Chondrocyte (in vitro differentiated cells): ENCODE data around the gene RNF183. TPM values are rescaled to one million over a fixed set of nuclear protein-coding genes. Genes with fewer than 3 reads are reported as not detected.

ENCODE experiments used
- DNase-seq: peaks from one replicate; pipeline ENCODE4 v3.0.0; 2021; ENCODE audit warnings: mixed read lengths, low spot score
- H3K27ac Mint-ChIP-seq: one replicate; pipeline ENCODE4 v1.8.0; 2021; ENCODE audit warnings: mild to moderate bottlenecking, moderate library complexity, mixed read lengths; ENCODE audit not compliant: unreplicated experiment
- H3K27me3 Mint-ChIP-seq: 2 replicates; pipeline ENCODE4 v1.8.0; 2021; ENCODE audit warnings: low read depth, mixed read lengths
- H3K36me3 Mint-ChIP-seq: 2 replicates; pipeline ENCODE4 v1.8.0; 2021; ENCODE audit warnings: low read depth, mixed read lengths
- H3K4me1 Mint-ChIP-seq: 2 replicates; pipeline ENCODE4 v1.8.0; 2021; ENCODE audit warnings: low read depth, mild to moderate bottlenecking, mixed read lengths
- H3K4me3 Mint-ChIP-seq: one replicate; pipeline ENCODE4 v1.8.0; 2021; ENCODE audit warnings: mild to moderate bottlenecking, moderate library complexity, mixed read lengths; ENCODE audit not compliant: unreplicated experiment
- H3K9me3 Mint-ChIP-seq: 2 replicates; pipeline ENCODE4 v1.8.0; 2021; ENCODE audit warnings: low read depth, mixed read lengths
- CTCF ChIP-seq: fragments of 200-600 bp; sonication (generic); IDR thresholded peaks from 2 replicates; pipeline ENCODE4 v1.5.0; 2021; ENCODE audit warnings: antibody characterized with exemption, mild to moderate bottlenecking, moderate library complexity
- long read RNA-seq: library from polyadenylated mRNA; stranded (forward); transcript quantifications from one replicate; pipeline ENCODE4 v2.0.0, GENCODE V29; 2021
- total RNA-seq: library from RNA; stranded (reverse); gene quantifications from 3 replicates; pipeline ENCODE4 v1.2.1, GENCODE V29; 2021

The RNF183 gene
- total RNA-seq: not detected in 3 replicates
- long read RNA-seq: 0 reads

GRCh38 chr9:113302792-113303418 lies at the start of gene RNF183:
Gene RNF183, minus strand, starts transcription at chr9:113303376. Its CDS starts 5,192 bp downstream, at chr9:113298184.
- no peak for DNase-seq
- no peaks in the 10 kb centered on the region for H3K36me3 Mint-ChIP-seq
- H3K27me3 Mint-ChIP-seq: peaks cover 12% of the 10 kb centered on the region
- no peak within 1 kb of the TSS for H3K4me3 Mint-ChIP-seq
- H3K27ac Mint-ChIP-seq: no peak within 1 kb of the TSS
- H3K4me1 Mint-ChIP-seq: no peaks in the 10 kb centered on the region
- no peak for TF ChIP-seq CTCF
- no peaks in the 10 kb centered on the region for H3K9me3 Mint-ChIP-seq

- H3K27me3 Mint-ChIP-seq: peaks cover 62% of the 10 kb centered on the region
- H3K27ac Mint-ChIP-seq: peak overlapping the region; percentile 22
- no peaks in the 10 kb centered on the region for H3K9me3 Mint-ChIP-seq
- H3K4me3 Mint-ChIP-seq: no peak overlapping the region
- H3K4me1 Mint-ChIP-seq: peaks cover 6% of the 10 kb centered on the region
- peaks cover 2% of the 10 kb centered on the region for H3K36me3 Mint-ChIP-seq
- TF ChIP-seq CTCF: no peak
- no peak for DNase-seq
Observed at GRCh38 chr9:113352411-113352810, 49.2 kb upstream of the RNF183 start.

- Mint-ChIP-seq H3K4me1 (peaks cover 6% of the 10 kb centered on the region), H3K27me3 (peaks cover 61% of the 10 kb centered on the region), H3K27ac (no peak overlapping the region), H3K36me3 (peaks cover 2% of the 10 kb centered on the region), H3K9me3 (no peaks in the 10 kb centered on the region), H3K4me3 (no peak overlapping the region)
- TF ChIP-seq CTCF: no peak
- no peak for DNase-seq
Observed at GRCh38 chr9:113352006-113352405, 48.8 kb upstream of the RNF183 start.

GRCh38 chr9:113350937-113351336 lies 47.8 kb upstream of the RNF183 start:
- Mint-ChIP-seq H3K9me3 (no peaks in the 10 kb centered on the region), H3K36me3 (peaks cover 2% of the 10 kb centered on the region), H3K4me1 (peaks cover 6% of the 10 kb centered on the region), H3K4me3 (no peak overlapping the region), H3K27me3 (peaks cover 50% of the 10 kb centered on the region), H3K27ac (no peak overlapping the region)
- DNase-seq: no peak
- no peak for TF ChIP-seq CTCF

- Mint-ChIP-seq H3K4me3 (peak overlapping the region; percentile 61), H3K27ac (no peak overlapping the region), H3K36me3 (peaks cover 2% of the 10 kb centered on the region), H3K4me1 (peaks cover 6% of the 10 kb centered on the region), H3K27me3 (peaks cover 49% of the 10 kb centered on the region), H3K9me3 (no peaks in the 10 kb centered on the region)
- DNase-seq: no peak
- TF ChIP-seq CTCF: no peak
Observed at GRCh38 chr9:113350107-113350661, 47.0 kb upstream of the RNF183 start.
